NCI-H1417 (cell line): Measurements from ENCODE around the gene CD248.
"Not testable (repeated sequence)": the region's sequence is repeated elsewhere in the genome, so short reads cannot be mapped to it uniquely, and the experiment has no call there.

ENCODE experiments used
- DNase-seq, 3 experiments: peaks; one replicate each; lab custom pipeline; 2025; lab: John Stamatoyannopoulos, UW

Gene CD248

GRCh38 chr11:66313321-66314185 lies 3.3 kb downstream of the CD248 start:
- no peak for DNase-seq

GRCh38 chr11:66312549-66313320 lies 4.1 kb downstream of the CD248 start:
- peak; percentile 95 to 98 (median 96) for DNase-seq

GRCh38 chr11:66311965-66312548 lies 4.8 kb downstream of the CD248 start:
- DNase-seq = peak; percentile 94 to 98 (median 97)

DNA sequence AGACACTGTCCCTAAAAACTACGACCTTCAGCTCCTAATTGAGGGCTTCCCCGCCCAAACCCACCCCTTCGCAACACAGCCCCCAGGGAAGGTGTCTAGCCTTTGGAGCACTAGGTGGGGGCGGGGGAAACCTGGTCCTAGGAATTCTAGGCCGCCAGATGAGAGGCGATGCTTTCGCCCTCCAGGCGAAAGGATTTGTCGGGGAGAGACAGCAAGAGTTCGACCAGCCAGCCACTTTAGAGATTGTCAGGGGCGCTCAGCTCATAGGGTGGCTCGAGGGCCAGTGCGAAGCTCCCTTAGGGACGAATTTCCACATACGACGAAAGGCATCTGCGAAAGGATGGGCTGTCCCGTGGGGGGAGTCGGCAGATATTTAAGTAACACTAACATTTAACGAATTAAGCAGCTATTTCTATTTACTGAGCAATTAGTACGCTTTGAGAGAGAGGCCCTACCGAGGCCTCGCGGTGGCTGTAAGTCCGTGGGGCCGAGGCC lies 5.3 kb downstream of the CD248 start:
- no peak for DNase-seq

GRCh38 chr11:66310803-66311440 lies 5.9 kb downstream of the CD248 start:
- DNase-seq = not testable (repeated sequence)

GRCh38 chr11:66310324-66310723 lies 6.5 kb downstream of the CD248 start:
- no peak for DNase-seq

DNA sequence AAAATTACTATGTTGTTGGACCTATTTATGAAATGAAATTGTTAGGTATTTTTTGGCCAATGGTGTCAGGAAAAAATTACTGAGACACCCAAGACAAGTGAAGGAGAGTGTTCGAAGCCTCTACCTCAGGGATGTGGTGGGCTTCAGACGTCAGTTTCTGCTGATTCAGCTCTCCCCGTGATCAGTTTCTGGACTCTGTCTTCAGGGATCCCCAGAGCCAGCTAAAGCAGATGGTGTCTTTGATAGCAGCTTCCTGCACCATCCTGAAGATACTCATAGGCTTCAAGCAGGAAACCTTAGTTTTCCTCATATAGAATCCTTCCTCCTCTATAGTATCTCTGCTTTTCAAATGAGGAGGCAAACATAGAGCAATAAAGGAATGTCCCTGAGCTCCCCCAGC lies 7.4 kb downstream of the CD248 start:
- no peak for DNase-seq

GRCh38 chr11:66302656-66303055 lies 14.2 kb downstream of the CD248 start:
- DNase-seq = no peak

DNA sequence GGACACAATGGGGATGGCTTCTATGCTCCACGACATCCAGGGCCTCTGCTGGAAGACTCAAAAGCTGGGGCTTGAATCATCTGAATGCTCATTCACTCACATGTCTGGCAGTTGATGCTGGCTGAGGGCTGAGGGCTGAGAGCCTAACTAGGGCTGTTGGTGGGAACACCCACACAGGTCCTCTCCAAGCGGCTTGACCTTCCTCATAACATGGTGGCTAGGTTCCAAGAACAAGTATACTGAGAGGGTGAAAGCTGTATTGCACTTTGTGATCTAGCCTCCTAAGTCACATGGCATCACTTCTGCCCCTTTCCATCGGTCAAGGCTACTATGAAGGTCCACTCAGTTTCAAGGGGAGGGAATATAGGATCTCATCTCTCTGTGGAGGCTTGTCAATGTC lies 17.7 kb downstream of the CD248 start:
- DNase-seq = no peak

DNA sequence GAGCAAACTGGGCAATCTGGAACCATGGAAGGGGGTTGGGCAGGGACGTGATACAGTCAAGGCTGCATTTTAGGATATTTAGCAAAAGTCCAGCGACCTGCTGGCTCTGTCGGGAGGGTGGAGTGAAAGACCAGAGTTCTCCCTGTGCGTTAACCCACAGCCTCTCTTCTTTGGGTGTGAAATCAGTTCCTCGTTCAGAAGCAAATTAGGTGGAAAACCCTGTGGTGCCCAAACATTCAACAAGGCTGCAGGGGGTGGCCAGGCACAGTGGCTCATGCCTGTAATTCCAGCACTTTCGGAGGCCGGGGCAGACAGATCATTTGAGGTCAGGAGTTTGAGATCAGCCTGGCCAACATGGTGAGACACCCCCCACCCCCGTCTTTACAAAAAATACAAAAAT lies 19.2 kb downstream of the CD248 start:
- no peak for DNase-seq

- DNase-seq = no peak
Observed at GRCh38 chr11:66294626-66295620, 21.9 kb downstream of the CD248 start.

GRCh38 chr11:66293777-66294625 lies 22.8 kb downstream of the CD248 start:
- no peak for DNase-seq

GRCh38 chr11:66293352-66293751 lies 23.5 kb downstream of the CD248 start:
- no peak for DNase-seq

DNA sequence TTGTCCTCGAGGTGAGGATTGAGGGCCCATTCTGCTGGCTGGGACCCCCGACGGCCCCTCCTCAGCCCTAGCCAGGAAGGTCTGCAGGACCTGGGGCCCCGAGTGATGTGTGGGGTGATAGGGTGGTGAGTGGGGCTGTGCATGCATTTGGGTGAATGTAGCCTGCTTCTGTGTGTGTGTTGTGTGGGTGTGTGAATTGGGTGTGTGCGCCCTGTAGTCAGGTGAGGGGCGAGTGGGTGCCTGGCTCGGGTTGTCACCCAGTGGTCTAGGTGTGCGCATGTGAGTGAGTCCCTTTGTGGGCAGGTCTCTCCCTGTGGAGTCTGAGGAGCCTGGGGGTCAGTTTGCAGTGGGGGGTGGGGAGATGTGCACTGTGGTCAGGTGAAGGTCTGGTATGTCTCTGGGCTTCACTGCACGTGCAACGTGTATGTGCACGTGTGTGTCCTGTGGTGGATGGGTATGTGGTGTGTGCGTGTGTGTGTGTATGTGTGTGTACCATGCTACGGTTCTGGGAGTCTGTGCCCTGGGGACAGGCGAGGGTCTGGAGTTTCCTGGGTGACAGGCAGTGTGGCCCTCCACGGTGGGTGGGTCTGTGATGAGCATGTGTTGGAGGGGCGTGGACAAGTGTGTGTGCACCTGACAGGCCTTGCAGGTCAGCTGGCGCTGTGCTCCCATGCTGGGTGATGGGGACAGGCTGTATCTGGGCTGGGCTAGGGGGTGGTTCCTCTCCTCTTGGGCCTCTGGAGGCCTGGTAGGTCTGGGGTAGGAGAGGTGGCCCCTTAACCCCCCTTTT lies 24.1 kb downstream of the CD248 start:
- peak in 1 of 3 experiments; percentile 23 for DNase-seq

GRCh38 chr11:66291706-66292542 lies 24.9 kb downstream of the CD248 start, which contains the start of gene TMEM151A:
TSS of gene TMEM151A (plus strand) at chr11:66291894. CDS start at chr11:66292014, 120 bp downstream.
- DNase-seq = peak; percentile 16 to 58 (median 56)

- no peak for DNase-seq
Observed at GRCh38 chr11:66291303-66291705, 25.5 kb downstream of the CD248 start.

DNA sequence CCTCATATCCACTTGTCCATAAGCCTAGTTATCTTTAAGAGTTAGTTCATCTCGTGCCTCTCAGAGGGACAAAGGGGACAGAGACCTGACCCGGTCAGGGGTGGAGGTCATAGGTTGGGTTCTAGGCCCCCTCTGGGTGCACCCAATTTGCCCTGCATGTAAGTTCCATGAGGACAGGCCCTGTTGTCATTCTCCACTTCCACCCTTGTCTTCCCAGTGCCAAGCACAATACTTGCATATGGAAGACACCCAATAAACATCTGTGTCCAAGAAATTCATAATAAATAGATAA lies 26.6 kb downstream of the CD248 start:
- no peak for DNase-seq
